Measurements from ENCODE around the gene KCNB1. TPM values are rescaled to one million over a fixed set of nuclear protein-coding genes. Genes with fewer than 3 reads are reported as not detected.

Gene KCNB1
- total RNA-seq, 1 experiment from 2014 or later = 0.68 TPM

- H3K4me1 Mint-ChIP-seq = peaks cover 39 to 57% of the 10 kb centered on the region in 2 experiments
- DNase-seq = no peak
- no peak overlapping the region for H3K23ac ChIP-seq (ENCODE audit: insufficient read length, low read depth, low read length)
- H3K36me3 Mint-ChIP-seq (ENCODE audit: insufficient read depth in 1 of 3, low read depth in 3 of 3) = 0 out of 7 replicates have a peak, but pooled peaks cover 0 to 5% (median 0%) of the 10 kb centered on the region in 3 experiments
- no peak overlapping the region for H2BK15ac ChIP-seq (ENCODE audit: low read depth, low read length)
- no peak overlapping the region for H4K5ac ChIP-seq (ENCODE audit: insufficient read length, low read depth, low read length)
- no peak overlapping the region for H3K27ac ChIP-seq (ENCODE audit: insufficient read length, low read depth, low read length)
- no peak overlapping the region for H4K91ac ChIP-seq (ENCODE audit: insufficient read length, low read depth, low read length)
- no peak overlapping the region for H3K9ac ChIP-seq (ENCODE audit: extremely low read depth, insufficient read length, low read length)
- no CpG with 5 or more reads among the region's 5 CpGs for WGBS (ENCODE audit: extremely low coverage, insufficient read length, low lambda C conversion rate)
- no peaks in the 10 kb centered on the region for H3K9me3 ChIP-seq (ENCODE audit: control insufficient read depth, low read depth, low read length)
- no peaks in the 10 kb centered on the region for H3K79me1 ChIP-seq (ENCODE audit: insufficient read depth, low read depth, low read length, poor library complexity, severe bottlenecking)
- no peak overlapping the region for H2BK20ac ChIP-seq (ENCODE audit: low read depth, low read length, poor library complexity, severe bottlenecking)
- no peaks in the 10 kb centered on the region for H3K27me3 ChIP-seq (ENCODE audit: insufficient read depth, low read length)
- H2BK12ac ChIP-seq (ENCODE audit: insufficient read length, low read depth, low read length) = no peak overlapping the region
- peak overlapping the region; percentile 66 for H3K14ac ChIP-seq (ENCODE audit: insufficient read depth, low read length)
- no peak overlapping the region for H3K4me2 ChIP-seq (ENCODE audit: insufficient read depth, insufficient read length, low read length)
- H3K79me2 ChIP-seq (ENCODE audit: insufficient read depth, low read length) = no peaks in the 10 kb centered on the region
- H3K23me2 ChIP-seq (ENCODE audit: insufficient read length, low read depth, low read length, poor library complexity, severe bottlenecking) = no peaks in the 10 kb centered on the region
- H3T11ph ChIP-seq (ENCODE audit: low read length) = no peak overlapping the region
- H3K27ac Mint-ChIP-seq = peak overlapping the region in 1 of 3 experiments; percentile 79; a peak in 2 of 7 replicates
- no peak for TF ChIP-seq CTCF (conservative IDR thresholded peaks at IDR 0.05)
- no peak overlapping the region for H2AK5ac ChIP-seq (ENCODE audit: insufficient read length, low read length)
- H3K56ac ChIP-seq (ENCODE audit: insufficient read length, low read depth, low read length) = no peak overlapping the region
- H2BK120ac ChIP-seq (ENCODE audit: low read depth, low read length, poor library complexity, severe bottlenecking) = no peak overlapping the region
- H3K18ac ChIP-seq (ENCODE audit: insufficient read length, low read depth, low read length) = no peak overlapping the region
- H3K4me3 Mint-ChIP-seq = no peak overlapping the region
- no peaks in the 10 kb centered on the region for H4K20me1 ChIP-seq (ENCODE audit: control insufficient read depth, insufficient read depth, insufficient read length)
- H3K9me3 Mint-ChIP-seq = no peaks in the 10 kb centered on the region
- H2BK5ac ChIP-seq (ENCODE audit: insufficient read length, low read length) = no peak overlapping the region
- H3K4ac ChIP-seq (ENCODE audit: low read depth, low read length) = no peak overlapping the region
- H3K4me1 ChIP-seq (ENCODE audit: insufficient read depth, low read length) = peaks cover 6% of the 10 kb centered on the region; the same call in 1 of the 2 replicates
- H4K8ac ChIP-seq (replicated peaks; ENCODE audit: insufficient read length, low read depth, low read length) = no peak overlapping the region
- H2AFZ ChIP-seq (ENCODE audit: low read length) = no peak overlapping the region
- no peaks in the 10 kb centered on the region; the same call in 1 of the 2 replicates for H3K27me3 Mint-ChIP-seq (ENCODE audit: low read depth)
Observed at GRCh38 chr20:49447946-49448809, 34.3 kb downstream of the KCNB1 start.

All from H9 (cell line).